T1000 (cell line): Measurements from ENCODE around the gene RBP5.

ENCODE experiments used
- DNase-seq: peaks from one replicate; lab custom pipeline; 2025; ENCODE audit warnings: mixed read lengths; lab: John Stamatoyannopoulos, UW

RBP5 gene

GRCh38 chr12:7073946-7074345 is 54.7 kb downstream of the RBP5 start:
- no peak for DNase-seq
